Prostate gland (tissue), 2 donors: ENCODE data around the gene DPH1. TPM values are rescaled to one million over a fixed set of nuclear protein-coding genes. Genes with fewer than 3 reads are reported as not detected.

Experiments used
- DNase-seq: peaks from one replicate; pipeline ENCODE4 v3.0.0-alpha.2; 2019; ENCODE audit warnings: low spot score
- H3K27ac ChIP-seq, 2 donors: fragments of 200-600 bp; sonication (generic); 2 replicates each; pipeline ENCODE4 v1.5.1; 2017 to 2019
- H3K27me3 ChIP-seq: fragments of 200-600 bp; sonication (generic); replicated peaks from 2 replicates; pipeline ENCODE4 v1.5.1; 2019; ENCODE audit not compliant: insufficient read depth
- H3K36me3 ChIP-seq, 2 donors: fragments of 200-600 bp; sonication (generic); 1 replicate in 1 of 2; 2 replicates in 1 of 2; pipeline versions ENCODE4 v1.5.1 to v1.8.1; 2017 to 2019
- H3K4me1 ChIP-seq: fragments of 200-600 bp; sonication (generic); replicated peaks from 2 replicates; pipeline ENCODE4 v1.5.1; 2019
- H3K4me3 ChIP-seq, 2 donors: fragments of 200-600 bp; sonication (generic); 2 replicates each; pipeline ENCODE4 v1.5.1; 2017 to 2019
- H3K9me3 ChIP-seq: fragments of 200-600 bp; sonication (generic); 2 replicates; pipeline ENCODE4 v1.5.1; 2017
- CTCF ChIP-seq, 4 experiments: fragments of 200-600 bp in 2 of 4; fragments of 450-650 bp in 2 of 4; sonication (generic) in 2 of 4; IDR thresholded peaks; 1 replicate in 3 of 4; 2 replicates in 1 of 4; pipeline ENCODE4 v1.5.1; 2016 to 2019; ENCODE audit warnings: antibody characterized with exemption in 4 of 4, mild to moderate bottlenecking in 2 of 4, moderate library complexity in 2 of 4
- POLR2A ChIP-seq: fragments of 450-650 bp; IDR thresholded peaks from one replicate; pipeline ENCODE4 v1.6.1; 2016; ENCODE audit warnings: antibody characterized with exemption, mild to moderate bottlenecking
- POLR2AphosphoS5 ChIP-seq: sonication (generic); formaldehyde crosslinking; IDR thresholded peaks from one replicate; pipeline ENCODE4 v1.6.1; 2017; ENCODE audit warnings: antibody characterized with exemption
- WGBS: methylation state at CpG from one replicate; pipeline ENCODE4 v1.1.5; 2018; 5-methylcytosine and 5-hydroxymethylcytosine counted together
- intact Hi-C: fragments of 100-400 bp; cut with DNase I; formaldehyde crosslinking; loops from one replicate; pipeline ENCODE4 v1.14.2; 2022
- total RNA-seq, 2 donors: library from RNA; depleted of rRNA; stranded (reverse); fragments of >200 nt; gene quantifications; one replicate each; pipeline ENCODE4 v1.1.0, GENCODE V29; 2016

Gene DPH1
- total RNA-seq, 2 donors from 2014 or later: 61.4 to 84.1 TPM

GRCh38 chr17:2040219-2040827, 10.4 kb downstream of the DPH1 start:
- peaks cover 0 to 4% of the 10 kb centered on the region in 2 donors for H3K36me3 ChIP-seq
- H3K4me1 ChIP-seq: peaks cover 8% of the 10 kb centered on the region
- WGBS: 90% methylated on average over 7 of the region's 7 CpGs
- H3K27me3 ChIP-seq: no peaks in the 10 kb centered on the region
- no peaks in the 10 kb centered on the region for H3K9me3 ChIP-seq
- H3K27ac ChIP-seq: peak overlapping the region in 1 of 2 donors; percentile 89
- no peak for DNase-seq
- intact Hi-C loops: loop anchor here (5.0 kb wide), 1 partner anchor 133 kb away; no protein-coding TSS in a partner anchor
- no peak for TF ChIP-seq POLR2AphosphoS5
- TF ChIP-seq CTCF (IDR thresholded peaks at IDR 0.05): no peak
- no peak for TF ChIP-seq POLR2A
- H3K4me3 ChIP-seq: no peak overlapping the region

GRCh38 chr17:2040942-2041560, 11.1 kb downstream of the DPH1 start:
- intact Hi-C loops: loop anchor here (5.0 kb wide), 1 partner anchor 134 kb away; no protein-coding TSS in a partner anchor
- DNase-seq: no peak
- H3K4me1 ChIP-seq: peaks cover 8% of the 10 kb centered on the region
- H3K27ac ChIP-seq: peak overlapping the region; percentile 86 to 89
- 53% methylated on average over 15 of the region's 16 CpGs for WGBS
- peaks cover 0 to 1% of the 10 kb centered on the region in 2 donors for H3K36me3 ChIP-seq
- TF ChIP-seq POLR2AphosphoS5 (no peak), CTCF (IDR thresholded peaks at IDR 0.05) (no peak), POLR2A (no peak)
- no peaks in the 10 kb centered on the region for H3K27me3 ChIP-seq
- peak overlapping the region; percentile 66 to 68 for H3K4me3 ChIP-seq
- H3K9me3 ChIP-seq: no peaks in the 10 kb centered on the region

- DNase-seq: peak; percentile 94
- peaks cover 8% of the 10 kb centered on the region for H3K4me1 ChIP-seq
- no peaks in the 10 kb centered on the region for H3K36me3 ChIP-seq
- peak within 1 kb of the TSS; percentile 86 to 89 for H3K27ac ChIP-seq
- TF ChIP-seq CTCF (IDR thresholded peaks at IDR 0.05) (peak; percentile 21 to 73 (median 58)), POLR2AphosphoS5 (peak; percentile 98), POLR2A (peak; percentile 82)
- WGBS: under 1% methylated on average over 85 of the region's 93 CpGs
- intact Hi-C loops: loop anchor here (5.0 kb wide), 1 partner anchor 134 kb away; no protein-coding TSS in a partner anchor
- no peaks in the 10 kb centered on the region for H3K9me3 ChIP-seq
- no peaks in the 10 kb centered on the region for H3K27me3 ChIP-seq
- peak within 1 kb of the TSS; percentile 66 to 68 for H3K4me3 ChIP-seq
These were observed 11.8 kb downstream of the DPH1 start, which contains the start of gene OVCA2 for GRCh38 chr17:2041561-2042389. Gene OVCA2 (plus strand): TSS chr17:2042022. CDS start chr17:2042048, 26 bp downstream.

- intact Hi-C loops: loop anchor here (5.0 kb wide), 1 partner anchor 135 kb away; no protein-coding TSS in a partner anchor
- no peaks in the 10 kb centered on the region for H3K36me3 ChIP-seq
- peaks cover 8% of the 10 kb centered on the region for H3K4me1 ChIP-seq
- H3K4me3 ChIP-seq: peak overlapping the region; percentile 66 to 68
- peak overlapping the region; percentile 86 to 89 for H3K27ac ChIP-seq
- DNase-seq: no peak
- TF ChIP-seq POLR2AphosphoS5 (no peak), CTCF (IDR thresholded peaks at IDR 0.05) (no peak), POLR2A (no peak)
- no peaks in the 10 kb centered on the region for H3K9me3 ChIP-seq
- no peaks in the 10 kb centered on the region for H3K27me3 ChIP-seq
- 10% methylated on average over 15 of the region's 17 CpGs for WGBS
These were observed 12.5 kb downstream of the DPH1 start for GRCh38 chr17:2042390-2042847.
